IPS-20b (cell line): ENCODE results near the gene WEE2.

Source experiments
- H3K27ac ChIP-seq: one replicate; pipeline ENCODE4 v1.5.1; 2013; ENCODE audit warnings: low read length
- H3K27me3 ChIP-seq: 2 replicates; pipeline ENCODE4 v1.6.1; 2013; ENCODE audit warnings: mild to moderate bottlenecking, low read length, inconsistent platforms; ENCODE audit not compliant: insufficient read depth
- H3K36me3 ChIP-seq: 2 replicates; pipeline ENCODE4 v1.6.1; 2013; ENCODE audit warnings: low read depth, mild to moderate bottlenecking, inconsistent platforms, low read length, moderate library complexity; ENCODE audit not compliant: insufficient read depth
- H3K4me1 ChIP-seq: 2 replicates; pipeline ENCODE4 v1.6.1; 2013; ENCODE audit warnings: mild to moderate bottlenecking, control low read depth, inconsistent platforms, low read length, moderate library complexity; ENCODE audit not compliant: insufficient read depth
- H3K4me3 ChIP-seq: 2 replicates; pipeline ENCODE4 v1.5.1; 2013; ENCODE audit warnings: mild to moderate bottlenecking, low read length, inconsistent platforms
- H3K9ac ChIP-seq: 2 replicates; pipeline ENCODE4 v1.6.1; 2013; ENCODE audit warnings: low read depth, mild to moderate bottlenecking, inconsistent platforms, low read length, moderate library complexity
- H3K9me3 ChIP-seq: 2 replicates; pipeline ENCODE4 v1.6.1; 2013; ENCODE audit warnings: mild to moderate bottlenecking, low read depth, low read length, inconsistent platforms; ENCODE audit not compliant: insufficient read depth

WEE2 gene

DNA sequence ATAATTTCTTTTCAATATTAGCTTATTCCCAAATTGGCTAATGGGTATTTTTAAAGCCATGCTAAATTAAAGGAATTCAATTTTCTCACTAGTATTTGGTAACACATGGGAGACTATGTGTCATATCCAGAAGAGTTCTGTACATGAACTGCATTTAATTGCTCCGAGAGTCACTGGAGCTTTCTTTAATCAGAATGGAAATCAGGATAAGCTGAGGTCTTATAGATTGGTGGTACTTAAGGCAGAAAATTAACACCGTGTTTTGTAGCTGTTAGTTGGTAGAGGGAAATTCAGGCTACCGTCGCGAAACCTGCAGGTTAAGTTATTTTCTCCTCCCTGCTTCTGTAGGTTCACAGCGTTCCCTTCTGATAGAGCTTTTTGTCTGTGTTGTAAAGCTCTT lies at the start of gene WEE2:
TSS of gene WEE2 (plus strand) at position 3 of the 400 bp plus-strand sequence. CDS start 406 bp downstream, outside the sequence.
- H3K4me3 ChIP-seq = no peak within 1 kb of the TSS
- no peaks in the 10 kb centered on the region for H3K36me3 ChIP-seq
- H3K27me3 ChIP-seq = peaks cover 11% of the 10 kb centered on the region
- no peak within 1 kb of the TSS for H3K9ac ChIP-seq
- no peak within 1 kb of the TSS for H3K27ac ChIP-seq
- no peaks in the 10 kb centered on the region for H3K9me3 ChIP-seq
- H3K4me1 ChIP-seq = peaks cover 15% of the 10 kb centered on the region

GRCh38 chr7:141659501-141659900 lies 48.7 kb upstream of the WEE2 start:
- Histone ChIP-seq H3K27ac (no peak overlapping the region), H3K27me3 (no peaks in the 10 kb centered on the region), H3K4me3 (no peak overlapping the region), H3K9me3 (no peaks in the 10 kb centered on the region), H3K4me1 (peaks cover 3% of the 10 kb centered on the region; the same call in 1 of the 2 replicates), H3K9ac (no peak overlapping the region), H3K36me3 (peaks cover 67% of the 10 kb centered on the region)

DNA sequence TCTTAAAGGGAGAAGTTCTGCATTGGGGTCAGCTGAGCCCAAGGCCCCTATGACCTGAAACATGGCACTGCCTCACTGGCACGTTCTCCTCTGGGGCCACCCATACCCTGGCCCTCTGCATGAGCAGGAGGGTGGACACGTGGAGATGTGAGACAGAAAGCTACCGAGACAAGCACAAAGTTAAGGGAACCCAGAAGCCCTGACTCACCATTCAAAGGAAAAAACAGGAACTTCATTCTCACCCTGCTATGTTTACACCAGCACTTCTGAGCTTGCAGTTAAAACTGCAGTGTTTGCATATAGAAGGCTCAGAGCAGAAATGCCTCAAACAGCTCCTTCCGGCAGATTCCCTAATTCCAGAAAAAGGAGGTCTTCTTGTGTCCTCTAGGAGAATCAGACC lies 47.9 kb upstream of the WEE2 start:
- Histone ChIP-seq H3K4me1 (no peaks in the 10 kb centered on the region), H3K4me3 (no peak overlapping the region), H3K36me3 (peaks cover 72% of the 10 kb centered on the region), H3K9me3 (no peaks in the 10 kb centered on the region), H3K9ac (no peak overlapping the region), H3K27ac (no peak overlapping the region), H3K27me3 (no peaks in the 10 kb centered on the region)

DNA sequence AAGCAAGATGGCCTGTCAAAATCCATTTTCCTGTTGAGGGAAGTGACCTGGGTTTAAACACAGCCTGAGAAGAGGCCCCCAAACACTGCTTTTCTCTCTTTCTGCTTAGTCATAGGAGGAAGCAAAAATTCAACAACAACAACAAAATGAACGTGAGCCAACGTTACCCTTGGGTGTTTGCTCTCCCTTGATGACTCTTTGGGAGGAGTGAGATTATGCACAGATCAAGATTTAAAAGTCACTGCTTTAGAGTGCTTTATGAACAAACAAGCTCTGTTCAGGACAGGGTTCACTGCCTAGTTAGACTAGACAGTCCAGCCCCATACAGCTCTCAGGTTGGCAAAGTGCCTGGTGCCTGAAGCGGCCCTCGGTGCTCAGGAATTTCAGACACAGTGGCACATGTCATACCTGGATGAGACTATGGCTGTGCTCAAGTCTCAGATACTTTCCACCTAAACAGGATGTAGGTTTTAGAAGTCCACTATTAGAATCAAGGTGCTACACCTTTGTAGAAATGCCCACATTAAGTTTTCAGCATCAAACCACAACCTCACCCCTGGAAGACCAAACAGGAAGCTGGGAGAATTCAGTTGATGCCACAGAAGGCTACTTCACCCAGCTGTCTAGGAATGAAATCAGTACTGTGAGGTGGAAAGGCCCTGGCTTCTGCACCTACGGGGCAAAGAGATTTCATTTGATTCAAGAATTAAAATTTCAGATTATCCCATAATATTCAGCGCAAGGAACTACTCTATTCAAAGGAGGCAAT lies 44.9 kb upstream of the WEE2 start:
- no peaks in the 10 kb centered on the region for H3K4me1 ChIP-seq
- no peak overlapping the region for H3K4me3 ChIP-seq
- no peaks in the 10 kb centered on the region for H3K27me3 ChIP-seq
- H3K9me3 ChIP-seq = no peaks in the 10 kb centered on the region
- no peak overlapping the region for H3K27ac ChIP-seq
- H3K36me3 ChIP-seq = peaks cover 60% of the 10 kb centered on the region
- H3K9ac ChIP-seq = no peak overlapping the region

DNA sequence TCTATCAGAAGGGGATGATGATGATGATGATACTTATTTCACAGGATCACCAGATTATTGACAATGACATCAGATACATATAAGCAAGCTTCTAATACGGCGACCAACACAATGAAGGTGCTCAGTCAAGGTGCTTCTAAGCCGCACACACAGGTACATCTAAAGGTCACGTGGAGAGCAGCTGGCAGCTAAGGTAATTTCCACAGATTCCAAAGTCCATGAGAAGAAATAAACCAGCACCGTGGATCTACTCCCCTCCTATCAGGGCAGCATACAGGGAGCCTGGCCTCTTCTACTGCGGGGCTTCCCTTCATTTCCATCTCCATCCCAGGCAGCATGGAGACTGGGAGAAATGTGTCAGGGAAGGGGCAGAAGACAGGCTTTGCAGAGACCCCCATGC lies 43.7 kb upstream of the WEE2 start:
- no peaks in the 10 kb centered on the region for H3K4me1 ChIP-seq
- H3K4me3 ChIP-seq = no peak overlapping the region
- no peak overlapping the region for H3K9ac ChIP-seq
- H3K27me3 ChIP-seq = no peaks in the 10 kb centered on the region
- peaks cover 55% of the 10 kb centered on the region for H3K36me3 ChIP-seq
- no peaks in the 10 kb centered on the region for H3K9me3 ChIP-seq
- H3K27ac ChIP-seq = no peak overlapping the region

DNA sequence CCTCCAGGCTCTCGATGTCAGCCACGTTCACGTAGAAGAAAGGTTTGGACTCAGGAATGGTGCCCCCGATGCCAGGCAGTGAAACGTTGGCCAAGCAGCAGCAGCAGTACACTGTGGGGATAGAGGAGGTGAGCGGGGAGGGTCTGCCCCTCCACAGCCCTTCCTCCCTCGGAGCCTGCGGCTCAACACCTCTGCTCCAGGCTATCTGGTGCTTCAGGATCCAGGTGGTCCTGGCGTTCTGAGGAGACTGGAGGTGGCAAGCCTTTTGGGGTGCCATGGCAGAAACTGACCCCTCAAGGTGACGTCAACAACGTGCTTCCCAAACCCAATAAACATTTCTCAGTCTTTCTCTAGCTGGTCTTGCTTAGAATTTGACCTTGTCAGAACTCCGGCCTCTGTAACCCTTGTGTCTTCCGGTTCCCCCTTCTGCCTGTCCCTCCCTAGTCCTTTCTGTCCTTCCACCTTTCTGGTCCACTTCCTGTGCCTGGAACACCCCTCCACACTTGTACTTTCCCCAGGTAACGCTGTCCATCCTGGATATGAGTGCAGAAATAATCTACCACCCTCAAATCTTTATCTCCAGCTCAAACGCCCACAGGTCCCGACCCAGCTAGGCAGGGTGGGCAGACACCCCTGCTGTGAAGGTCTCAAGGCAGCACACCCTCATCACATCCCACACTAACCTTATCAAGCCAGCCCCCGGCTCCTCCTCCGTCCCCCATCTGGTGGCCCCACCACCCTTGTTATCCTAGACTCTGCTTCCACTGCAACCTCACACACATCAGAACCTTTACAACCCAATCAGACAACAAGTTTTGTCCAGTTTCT lies 42.7 kb upstream of the WEE2 start:
- H3K9ac ChIP-seq = no peak overlapping the region
- no peaks in the 10 kb centered on the region for H3K4me1 ChIP-seq
- H3K9me3 ChIP-seq = no peaks in the 10 kb centered on the region
- H3K4me3 ChIP-seq = no peak overlapping the region
- no peaks in the 10 kb centered on the region for H3K27me3 ChIP-seq
- peaks cover 53% of the 10 kb centered on the region for H3K36me3 ChIP-seq
- H3K27ac ChIP-seq = no peak overlapping the region

- Histone ChIP-seq H3K4me3 (no peak overlapping the region), H3K36me3 (peaks cover 54% of the 10 kb centered on the region), H3K27me3 (no peaks in the 10 kb centered on the region), H3K9ac (no peak overlapping the region), H3K4me1 (no peaks in the 10 kb centered on the region), H3K27ac (no peak overlapping the region), H3K9me3 (no peaks in the 10 kb centered on the region)
These were observed 42.1 kb upstream of the WEE2 start for GRCh38 chr7:141666071-141666470.

- no peak overlapping the region for H3K9ac ChIP-seq
These were observed 39.3 kb upstream of the WEE2 start for GRCh38 chr7:141668853-141669252.

GRCh38 chr7:141671705-141672496 lies 36.3 kb upstream of the WEE2 start:
- no peak overlapping the region for H3K27ac ChIP-seq
- peaks cover 22% of the 10 kb centered on the region for H3K36me3 ChIP-seq
- H3K9me3 ChIP-seq = no peaks in the 10 kb centered on the region
- H3K9ac ChIP-seq = no peak overlapping the region
- H3K27me3 ChIP-seq = no peaks in the 10 kb centered on the region
- no peak overlapping the region for H3K4me3 ChIP-seq
- no peaks in the 10 kb centered on the region for H3K4me1 ChIP-seq

More at GRCh38 chr7:141668853-141669252, 39.3 kb upstream of the WEE2 start:
- H3K4me3 ChIP-seq = no peak overlapping the region
- H3K36me3 ChIP-seq = peaks cover 41% of the 10 kb centered on the region
- H3K27me3 ChIP-seq = no peaks in the 10 kb centered on the region
- no peak overlapping the region for H3K27ac ChIP-seq
- H3K4me1 ChIP-seq = no peaks in the 10 kb centered on the region
- no peaks in the 10 kb centered on the region for H3K9me3 ChIP-seq

- no peaks in the 10 kb centered on the region for H3K27me3 ChIP-seq
- H3K27ac ChIP-seq = no peak overlapping the region
- no peak overlapping the region for H3K9ac ChIP-seq
- peaks cover 22% of the 10 kb centered on the region for H3K36me3 ChIP-seq
- H3K4me1 ChIP-seq = no peaks in the 10 kb centered on the region
- no peaks in the 10 kb centered on the region for H3K9me3 ChIP-seq
- H3K4me3 ChIP-seq = no peak overlapping the region
These were observed 34.8 kb upstream of the WEE2 start for GRCh38 chr7:141673346-141673745.

- peak overlapping the region; percentile 4; the same call in 1 of the 2 replicates for H3K9ac ChIP-seq
- H3K36me3 ChIP-seq = peaks cover 22% of the 10 kb centered on the region
- no peaks in the 10 kb centered on the region for H3K4me1 ChIP-seq
- no peak overlapping the region for H3K4me3 ChIP-seq
- no peaks in the 10 kb centered on the region for H3K27me3 ChIP-seq
- H3K27ac ChIP-seq = no peak overlapping the region
- no peaks in the 10 kb centered on the region for H3K9me3 ChIP-seq
These were observed 33.9 kb upstream of the WEE2 start for GRCh38 chr7:141674171-141674671.
